A549 (cell line): ENCODE measurements around the gene RGL3. TPM values are rescaled to one million over a fixed set of nuclear protein-coding genes. Genes with fewer than 3 reads are reported as not detected.

Experiments
- ATAC-seq, 2 experiments: fragments of 200-7000 bp in 1 of 2; fragments of >200 bp in 1 of 2; cut with Nextera tagmentation in 1 of 2; cut with Tn5 transposase in 1 of 2; 3 replicates each; pipeline versions ENCODE4 v1.8.0 to v1.9.1; 2018 to 2020; ENCODE audit warnings: mild to moderate bottlenecking in 1 of 2, moderate library complexity in 1 of 2
- CTCF ChIA-PET: fragments of 300-600 bp; sonication (Branson Sonifier 250); formaldehyde crosslinking; extraction: SDS; loops from one replicate; lab custom pipeline; 2021; ENCODE audit warnings: antibody characterized with exemption, inconsistent platforms; lab: Yijun Ruan, JAX
- POLR2A ChIA-PET: fragments of 350-600 bp; formaldehyde crosslinking; extraction: SDS; loops from one replicate; lab custom pipeline; 2021; ENCODE audit warnings: antibody characterized with exemption, inconsistent platforms; lab: Yijun Ruan, JAX
- DNase-seq, 2 experiments: peaks; one replicate each; pipeline versions ENCODE4 v3.0.0 to v3.0.0-alpha.2; 2011 to 2016; ENCODE audit warnings: low read depth in 1 of 2, low spot score in 1 of 2
- FAIRE-seq: peaks from 2 replicates; lab custom pipeline; 2011; peaks lifted over from hg19 to GRCh38; lab: Jason Lieb, UNC
- H3K27ac ChIP-seq, 2 experiments: fragments of >200 bp; sonication (Bioruptor Twin); formaldehyde crosslinking; 3 replicates each; pipeline ENCODE4 v1.5.1; 2016 to 2017
- H3K4me1 ChIP-seq: fragments of >200 bp; sonication (Bioruptor Twin); formaldehyde crosslinking; 3 replicates; pipeline ENCODE4 v1.6.1; 2016
- H3K4me2 ChIP-seq: fragments of >200 bp; sonication (Bioruptor Twin); formaldehyde crosslinking; 3 replicates; pipeline ENCODE4 v1.6.1; 2016
- H3K4me3 ChIP-seq: fragments of >200 bp; sonication (Bioruptor Twin); formaldehyde crosslinking; 3 replicates; pipeline ENCODE4 v1.5.1; 2016
- H3K9me3 ChIP-seq: fragments of >200 bp; sonication (Bioruptor Twin); formaldehyde crosslinking; 3 replicates; pipeline ENCODE4 v1.6.1; 2016
- ATOH8 ChIP-seq: fragments of 250-450 bp; sonication (Bioruptor Pico); IDR thresholded peaks from 2 replicates; pipeline ENCODE4 v1.5.0; 2020; ENCODE audit warnings: low read depth, mild to moderate bottlenecking, moderate library complexity
- BCL3 ChIP-seq: fragments of >200 bp; sonication (Bioruptor Twin); formaldehyde crosslinking; IDR thresholded peaks from 3 replicates; pipeline ENCODE4 v1.6.1; 2016
- CBX8 ChIP-seq: fragments of 200-600 bp; sonication (generic); IDR thresholded peaks from 2 replicates; pipeline ENCODE4 v1.6.1; 2016
- CEBPB ChIP-seq, 2 experiments: fragments of >200 bp in 1 of 2; sonication (Bioruptor Twin) in 1 of 2; formaldehyde crosslinking in 1 of 2; IDR thresholded peaks; 2 replicates each; pipeline ENCODE4 v1.6.1; 2012 to 2016
- EHMT2 ChIP-seq: fragments of 200-600 bp; sonication (generic); IDR thresholded peaks from 2 replicates; pipeline ENCODE4 v1.6.1; 2016; ENCODE audit warnings: antibody characterized with exemption, low read depth, mild to moderate bottlenecking, moderate library complexity
- ELK1 ChIP-seq: fragments of 150-350 bp; IDR thresholded peaks from 2 replicates; pipeline ENCODE4 v1.6.1; 2014; ENCODE audit warnings: low read depth, mild to moderate bottlenecking, low read length
- FOSB ChIP-seq: fragments of 250-450 bp; sonication (Bioruptor Pico); IDR thresholded peaks from 2 replicates; pipeline ENCODE4 v1.5.0; 2020; ENCODE audit warnings: mild to moderate bottlenecking, moderate library complexity
- GATA3 ChIP-seq: IDR thresholded peaks from 2 replicates; pipeline ENCODE4 v1.6.1; 2012; ENCODE audit warnings: borderline replicate concordance
- HDAC2 ChIP-seq: fragments of 200-600 bp; sonication (generic); IDR thresholded peaks from 2 replicates; pipeline ENCODE4 v1.6.1; 2016
- HEYL ChIP-seq: fragments of 250-450 bp; sonication (Bioruptor Pico); IDR thresholded peaks from 2 replicates; pipeline ENCODE4 v1.8.0; 2021; ENCODE audit warnings: mild to moderate bottlenecking, moderate library complexity
- HOXA7 ChIP-seq: fragments of 250-450 bp; sonication (Bioruptor Pico); IDR thresholded peaks from 2 replicates; pipeline ENCODE4 v1.5.0; 2020; ENCODE audit warnings: mild to moderate bottlenecking, moderate library complexity
- HOXB13 ChIP-seq: fragments of 250-450 bp; sonication (Bioruptor Pico); IDR thresholded peaks from 2 replicates; pipeline ENCODE4 v1.5.0; 2020; ENCODE audit warnings: low read depth, mild to moderate bottlenecking, moderate library complexity
- JUNB ChIP-seq: fragments of >200 bp; sonication (Bioruptor Twin); formaldehyde crosslinking; IDR thresholded peaks from 2 replicates; pipeline ENCODE4 v1.6.1; 2016
- KDM1A ChIP-seq: fragments of 200-600 bp; sonication (generic); IDR thresholded peaks from 2 replicates; pipeline ENCODE4 v1.6.1; 2016; ENCODE audit warnings: low read depth, mild to moderate bottlenecking
- MAZ ChIP-seq: fragments of 150-350 bp; IDR thresholded peaks from 2 replicates; pipeline ENCODE4 v1.6.1; 2014; ENCODE audit warnings: antibody characterized with exemption, low read depth, low read length, borderline replicate concordance
- MYC ChIP-seq: IDR thresholded peaks from 2 replicates; pipeline ENCODE4 v1.6.1; 2012; ENCODE audit warnings: mild to moderate bottlenecking, inconsistent platforms, low read length, improper control_type of control experiment, borderline replicate concordance
- NFE2L2 ChIP-seq: fragments of 150-350 bp; conservative IDR thresholded peaks from 2 replicates; pipeline ENCODE4 v1.6.1; 2014; ENCODE audit warnings: low read length
- POLR2A ChIP-seq: IDR thresholded peaks from 2 replicates; pipeline ENCODE4 v1.6.1; 2012; ENCODE audit warnings: mild to moderate bottlenecking, low read length
- RNF2 ChIP-seq: fragments of 200-600 bp; sonication (generic); IDR thresholded peaks from 2 replicates; pipeline ENCODE4 v1.6.1; 2016; ENCODE audit warnings: low read depth, mild to moderate bottlenecking, antibody characterized with exemption, moderate library complexity, borderline replicate concordance
- USF2 ChIP-seq: fragments of 450-650 bp; IDR thresholded peaks from 2 replicates; pipeline ENCODE4 v1.6.1; 2014; ENCODE audit warnings: antibody characterized with exemption
- ZFP36 ChIP-seq: fragments of 450-650 bp; IDR thresholded peaks from 2 replicates; pipeline ENCODE4 v1.6.1; 2014; ENCODE audit warnings: borderline replicate concordance; ENCODE audit not compliant: partially characterized antibody
- WGBS: methylation state at CpG from one replicate; pipeline ENCODE4 v1.1.6; 2017; ENCODE audit errors: missing lambda C conversion rate; 5-methylcytosine and 5-hydroxymethylcytosine counted together
- polyA plus RNA-seq, 4 experiments: library from polyadenylated mRNA; depleted of rRNA in 3 of 4; stranded (reverse); fragments of >200 nt; fragmentation: RNase III in 1 of 4; extraction: RNeasy Plus Mini Kit Qiagen cat#74134 plus additional on column Dnase treatment in 1 of 4; gene quantifications; 2 replicates in 3 of 4; 3 replicates in 1 of 4; pipeline ENCODE4 v1.2.3, GENCODE V29; 2011 to 2017
- TF ChIP-seq, protein P1 (sequence below): IDR thresholded peaks from 2 replicates; pipeline ENCODE4 v1.6.1; 2012
- TF ChIP-seq, protein P2 (sequence below): IDR thresholded peaks from 2 replicates; pipeline ENCODE4 v1.6.1; 2012; ENCODE audit warnings: low read depth, borderline replicate concordance
- TF ChIP-seq, protein P3 (sequence below): fragments of >200 bp; sonication (Bioruptor Twin); formaldehyde crosslinking; IDR thresholded peaks from 2 replicates; pipeline ENCODE4 v1.6.1; 2016

Gene RGL3
- polyA plus RNA-seq, 2 of the 4 experiments (the other 2 are of a cell fraction), result 1.5 to 3.7 TPM

- CTCF ChIA-PET, result interaction anchor here (3.0 to 6.3 kb wide), 3 partner anchors 38 to 62 kb away, joined by 9 to 40 read pairs (median 20); partner anchors contain the start of gene EPOR
- 72% methylated on average over 31 of the region's 46 CpGs for WGBS
- Histone ChIP-seq H3K4me2 (no peak overlapping the region), H3K27ac (no peak overlapping the region)
- POLR2A ChIA-PET, result interaction anchor here (1.9 to 3.5 kb wide), 2 partner anchors 39 to 46 kb away, joined by 5 to 11 read pairs; partner anchors contain the start of gene SWSAP1
- no peak for TF ChIP-seq POLR2A
- TF ChIP-seq EHMT2, result no peak
- TF ChIP-seq MYC, result no peak
- peak; percentile 32 to 78; a peak in 3 of 4 replicates for TF ChIP-seq CEBPB (IDR thresholded peaks at IDR 0.05)
- TF ChIP-seq USF2, result no peak
- TF ChIP-seq, all 56 proteins: peak for 1
- Histone ChIP-seq H3K4me1 (no peaks in the 10 kb centered on the region), H3K9me3 (no peaks in the 10 kb centered on the region), H3K4me3 (no peak overlapping the region)
- DNase-seq (no peak), FAIRE-seq (no peak), ATAC-seq (no peak)
Observed at GRCh38 chr19:11420429-11421370, 1.6 kb upstream of the RGL3 start.

DNA sequence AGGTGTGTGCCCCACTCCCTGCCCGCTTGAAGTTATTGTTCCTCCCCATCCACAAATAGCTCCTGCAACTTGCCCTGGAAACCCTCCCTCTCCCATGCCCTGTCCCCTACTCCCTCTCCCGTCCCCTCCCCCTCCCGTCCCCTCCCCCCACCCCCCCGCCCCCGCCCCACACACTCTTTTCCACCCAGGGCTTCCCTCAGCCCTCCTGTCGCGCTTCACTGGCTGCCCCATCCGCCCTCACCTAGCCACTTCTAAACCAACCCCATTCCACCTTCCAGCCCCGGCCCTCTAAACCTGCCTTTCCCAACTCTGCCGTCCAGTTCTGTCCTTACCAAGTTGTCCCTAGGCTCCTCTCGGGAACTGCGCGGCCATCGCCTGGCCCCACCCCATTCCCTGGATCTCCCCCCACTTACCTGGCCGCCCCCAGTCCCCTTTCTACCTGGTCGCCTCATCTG lies 993 bp downstream of the RGL3 start:
- CTCF ChIA-PET, result interaction anchor here (0.7 to 6.3 kb wide), 3 partner anchors 17 to 65 kb away, joined by 3 to 40 read pairs (median 3); partner anchors contain the start of genes EPOR and ODAD3
- peak; percentile 9 to 10; a peak in 4 of 6 replicates for ATAC-seq
- POLR2A ChIA-PET, result no interaction called here
- Histone ChIP-seq H3K9me3 (no peaks in the 10 kb centered on the region), H3K4me1 (no peaks in the 10 kb centered on the region), H3K4me3 (peak overlapping the region; percentile 55), H3K4me2 (peak overlapping the region; percentile 85), H3K27ac (peak overlapping the region in 1 of 2 experiments; percentile 76; a peak in 3 of 6 replicates)
- 30% methylated on average over 10 of the region's 16 CpGs for WGBS
- FAIRE-seq, result no peak
- DNase-seq, result no peak
- TF ChIP-seq HOXA7 (no peak), KDM1A (no peak), POLR2A (no peak), ATOH8 (CRISPR knock-in tag) (no peak), HDAC2 (no peak), GATA3 (no peak), RNF2 (no peak), JUNB (no peak), CBX8 (no peak), HEYL (CRISPR knock-in tag) (no peak), MYC (no peak)
- TF ChIP-seq, protein P1, sequence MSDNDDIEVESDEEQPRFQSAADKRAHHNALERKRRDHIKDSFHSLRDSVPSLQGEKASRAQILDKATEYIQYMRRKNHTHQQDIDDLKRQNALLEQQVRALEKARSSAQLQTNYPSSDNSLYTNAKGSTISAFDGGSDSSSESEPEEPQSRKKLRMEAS, result no peak
- TF ChIP-seq, protein P2, sequence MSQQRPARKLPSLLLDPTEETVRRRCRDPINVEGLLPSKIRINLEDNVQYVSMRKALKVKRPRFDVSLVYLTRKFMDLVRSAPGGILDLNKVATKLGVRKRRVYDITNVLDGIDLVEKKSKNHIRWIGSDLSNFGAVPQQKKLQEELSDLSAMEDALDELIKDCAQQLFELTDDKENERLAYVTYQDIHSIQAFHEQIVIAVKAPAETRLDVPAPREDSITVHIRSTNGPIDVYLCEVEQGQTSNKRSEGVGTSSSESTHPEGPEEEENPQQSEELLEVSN, result no peak
- TF ChIP-seq, all 56 proteins: peak for 0

- Histone ChIP-seq H3K4me2 (no peak overlapping the region), H3K4me1 (no peaks in the 10 kb centered on the region), H3K4me3 (no peak overlapping the region), H3K9me3 (no peaks in the 10 kb centered on the region), H3K27ac (no peak overlapping the region)
- WGBS, result 85% methylated on average over 17 of the region's 17 CpGs
- FAIRE-seq (no peak), DNase-seq (no peak), ATAC-seq (no peak)
- ChIA-PET CTCF (interaction anchor here (0.9 to 6.3 kb wide), 5 partner anchors 17 to 81 kb away, joined by 3 to 40 read pairs (median 4); partner anchors contain the start of gene EPOR), POLR2A (no interaction called here)
- TF ChIP-seq MAZ, result no peak
- no peak for TF ChIP-seq RNF2
- no peak for TF ChIP-seq USF2
- TF ChIP-seq, protein P3, sequence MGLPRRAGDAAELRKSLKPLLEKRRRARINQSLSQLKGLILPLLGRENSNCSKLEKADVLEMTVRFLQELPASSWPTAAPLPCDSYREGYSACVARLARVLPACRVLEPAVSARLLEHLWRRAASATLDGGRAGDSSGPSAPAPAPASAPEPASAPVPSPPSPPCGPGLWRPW, result no peak
- no peak for TF ChIP-seq EHMT2
- no peak for TF ChIP-seq ZFP36
- TF ChIP-seq FOSB, result no peak
- TF ChIP-seq HOXB13, result no peak
- no peak for TF ChIP-seq BCL3
- no peak for TF ChIP-seq ELK1
- TF ChIP-seq NFE2L2, result no peak
Observed at GRCh38 chr19:11416346-11417052, 2.6 kb downstream of the RGL3 start.
